H1 (cell line): Measurements from ENCODE around the gene CEBPE. TPM values are rescaled to one million over a fixed set of nuclear protein-coding genes. Genes with fewer than 3 reads are reported as not detected.

Experiments
- CHD7 ChIP-seq: fragments of 300-600 bp; sonication (generic); IDR thresholded peaks from 2 replicates; pipeline ENCODE4 v1.7.1; 2012; ENCODE audit warnings: low read length, moderate library complexity, mild to moderate bottlenecking, inconsistent platforms; ENCODE audit not compliant: insufficient replicate concordance
- KDM5A ChIP-seq: fragments of 200-600 bp; IDR thresholded peaks from 2 replicates; pipeline ENCODE4 v1.7.1; 2012; ENCODE audit warnings: mild to moderate bottlenecking, low read length, inconsistent platforms, mixed read lengths
- NRF1 ChIP-seq: IDR thresholded peaks from 2 replicates; pipeline ENCODE4 v1.6.1; 2011; ENCODE audit warnings: mild to moderate bottlenecking, low read depth, low read length, improper control_type of control experiment
- PHF8 ChIP-seq: fragments of 200-600 bp; sonication (generic); conservative IDR thresholded peaks from 2 replicates; pipeline ENCODE4 v1.7.1; 2012; ENCODE audit warnings: low read depth, mild to moderate bottlenecking, inconsistent platforms, low read length, moderate library complexity
- polyA plus RNA-seq, 7 experiments: library from polyadenylated mRNA; depleted of rRNA in 3 of 7; stranded (reverse) in 5 of 7; unstranded in 2 of 7; fragments of >200 nt in 5 of 7; fragments of 200-250 nt in 2 of 7; gene quantifications; 1 replicate in 5 of 7; 2 replicates in 1 of 7; 4 replicates in 1 of 7; pipeline versions ENCODE4 v1.2.1 to v1.2.3, GENCODE V29; 2011 to 2013; ENCODE audit warnings: missing spikeins in 2 of 7, mixed read lengths in 2 of 7
- total RNA-seq: library from RNA; stranded (reverse); fragmentation: NEBNext Ultra II Directional; extraction: Animal tissue kit (Norgen Biotek cat#: 25700); gene quantifications from 2 replicates; pipeline ENCODE4 v1.2.1, GENCODE V29; 2021

Gene CEBPE
- total and polyA plus RNA-seq, 2 of the 8 experiments (the other 6 are each of a cell fraction or from before 2014, with no cell fraction given): 0.05 TPM; not detected in 1

- TF ChIP-seq NRF1 (no peak), CHD7 (no peak), PHF8 (no peak), KDM5A (no peak)
Measured at GRCh38 chr14:23115918-23116317, 3.1 kb downstream of the CEBPE start (continued).
